PFSK-1 (cell line): ENCODE results near the gene ASB10.
A peak's percentile ranks its signal among the peaks of the same experiment; 100 is the strongest.

Experiments
- FOXP2 ChIP-seq: optimal IDR thresholded peaks from 2 replicates; pipeline ENCODE3; 2011; ENCODE audit warnings: borderline replicate concordance, control low read depth, inconsistent platforms; ENCODE audit not compliant: insufficient read depth; ENCODE audit errors: extremely low read length, extremely low read depth
- POLR2AphosphoS5 ChIP-seq: IDR thresholded peaks from 2 replicates; pipeline ENCODE4 v1.6.1; 2012; ENCODE audit warnings: low read depth, mild to moderate bottlenecking, control low read depth, low read length, moderate library complexity
- REST ChIP-seq, 2 experiments: IDR thresholded peaks; 2 replicates each; pipeline versions ENCODE4 v1.6.1 to v1.8.0; 2011 to 2012; ENCODE audit warnings: low read depth in 2 of 2, low read length in 2 of 2, control low read depth in 1 of 2, inconsistent platforms in 1 of 2, mild to moderate bottlenecking in 1 of 2, moderate library complexity in 1 of 2; ENCODE audit not compliant: insufficient read depth in 1 of 2
- SIN3A ChIP-seq: IDR thresholded peaks from 2 replicates; pipeline ENCODE4 v1.6.1; 2012; ENCODE audit warnings: mild to moderate bottlenecking, low read length, moderate library complexity, borderline replicate concordance; ENCODE audit not compliant: insufficient read depth
- TAF1 ChIP-seq: IDR thresholded peaks from 2 replicates; pipeline ENCODE4 v1.6.1; 2012; ENCODE audit warnings: low read length, control low read depth, borderline replicate concordance; ENCODE audit not compliant: insufficient read depth

ASB10 gene

GRCh38 chr7:151211155-151211772 lies 24.2 kb upstream of the ASB10 start:
- no peak for TF ChIP-seq REST (IDR thresholded peaks at IDR 0.05; ENCODE audit: insufficient read depth in 1 of 2, low read depth in 2 of 2, low read length in 2 of 2)
- no peak for TF ChIP-seq SIN3A
- TF ChIP-seq POLR2AphosphoS5: peak; percentile 8; the same call in 1 of the 2 replicates

- no peak for TF ChIP-seq TAF1
- TF ChIP-seq REST (IDR thresholded peaks at IDR 0.05; ENCODE audit: insufficient read depth in 1 of 2, low read depth in 2 of 2, low read length in 2 of 2): no peak
- no peak for TF ChIP-seq POLR2AphosphoS5
- TF ChIP-seq SIN3A: no peak
- TF ChIP-seq FOXP2: no peak
Observed at GRCh38 chr7:151210087-151210854, 23.2 kb upstream of the ASB10 start, which contains the start of gene H2BK1. TSS of gene H2BK1 (minus strand) at chr7:151210488. CDS start at chr7:151210318, 170 bp downstream.

GRCh38 chr7:151209588-151209987 lies 22.5 kb upstream of the ASB10 start:
- TF ChIP-seq FOXP2: no peak
- no peak for TF ChIP-seq POLR2AphosphoS5
- no peak for TF ChIP-seq REST (IDR thresholded peaks at IDR 0.05; ENCODE audit: insufficient read depth in 1 of 2, low read depth in 2 of 2, low read length in 2 of 2)
- no peak for TF ChIP-seq SIN3A
- TF ChIP-seq TAF1: no peak

- TF ChIP-seq REST (IDR thresholded peaks at IDR 0.05; ENCODE audit: insufficient read depth in 1 of 2, low read depth in 2 of 2, low read length in 2 of 2): no peak
- no peak for TF ChIP-seq POLR2AphosphoS5
- no peak for TF ChIP-seq FOXP2
- TF ChIP-seq TAF1: no peak
- no peak for TF ChIP-seq SIN3A
Observed at GRCh38 chr7:151208253-151208862, 21.3 kb upstream of the ASB10 start.
